GM19372 (cell line): Measurements from ENCODE around the gene GOLGA8J.
"Not testable (repeated sequence)": the region's sequence is repeated elsewhere in the genome, so short reads cannot be mapped to it uniquely, and the experiment has no call there.

Experiments used
- ATAC-seq: cut with Tn5 transposase; IDR thresholded peaks from one replicate; pipeline ENCODE4 v1.9.1; 2021; ENCODE audit warnings: mild to moderate bottlenecking, low read depth, moderate library complexity; ENCODE audit not compliant: unreplicated experiment

GOLGA8J gene

DNA sequence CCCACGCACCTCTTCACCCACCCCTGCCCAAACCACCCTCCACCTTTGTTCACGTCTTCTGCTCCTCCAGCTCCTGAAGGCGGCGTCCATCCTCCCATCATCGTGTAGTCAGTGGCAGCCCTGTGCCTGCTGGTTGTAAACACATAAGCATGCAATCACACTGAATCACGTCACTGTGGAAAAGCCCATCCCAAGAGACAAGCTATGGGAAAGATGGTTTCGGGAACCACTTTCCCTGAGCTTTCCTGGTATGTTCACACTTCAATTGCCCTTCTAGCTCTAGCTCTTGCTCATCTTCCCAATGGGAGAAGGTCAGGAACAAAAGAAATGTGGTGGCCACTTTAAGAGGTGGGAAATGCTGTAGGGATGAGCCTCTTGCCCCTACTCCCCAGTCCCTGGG lies 14.4 kb upstream of the GOLGA8J start:
- no peak for ATAC-seq

DNA sequence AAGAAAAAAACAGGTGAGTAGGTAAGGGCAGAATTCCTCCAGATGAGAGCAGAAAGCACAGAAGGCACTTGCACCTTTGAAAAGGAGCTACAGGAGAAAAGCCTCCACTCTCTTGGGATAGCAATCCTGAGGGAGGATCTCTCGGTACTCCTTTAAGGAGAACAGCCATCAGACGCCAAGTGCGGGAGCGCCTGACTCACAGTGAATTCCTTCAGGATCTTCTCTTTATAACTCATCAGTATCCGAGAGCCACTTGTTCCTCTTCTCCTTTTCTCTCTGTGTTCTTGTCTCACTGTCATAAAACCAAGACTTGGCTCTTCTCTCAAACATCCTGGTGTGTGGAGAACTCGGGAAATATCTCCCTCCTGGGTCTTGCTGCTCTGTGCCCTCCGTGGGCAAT lies 10.1 kb upstream of the GOLGA8J start:
- no peak for ATAC-seq

DNA sequence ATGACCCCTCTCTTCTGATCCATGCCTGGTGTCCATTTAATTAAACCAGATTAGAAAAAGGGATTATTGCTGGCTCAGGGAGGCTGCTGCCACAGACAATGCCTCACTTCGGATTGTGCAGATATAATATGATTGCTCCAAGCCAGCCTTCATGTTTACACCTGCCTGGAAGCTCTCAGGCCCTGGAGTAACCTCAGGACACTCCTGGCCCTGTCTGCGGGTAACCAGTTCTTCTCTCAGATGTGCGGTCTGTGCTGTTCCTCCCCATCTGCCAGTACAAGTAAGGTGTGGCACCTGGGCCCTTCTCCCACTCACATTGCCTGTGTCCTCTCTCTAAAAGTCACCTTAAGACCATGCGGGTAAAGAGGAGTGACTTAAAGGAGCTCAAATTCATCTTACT lies 8.8 kb upstream of the GOLGA8J start:
- no peak for ATAC-seq

DNA sequence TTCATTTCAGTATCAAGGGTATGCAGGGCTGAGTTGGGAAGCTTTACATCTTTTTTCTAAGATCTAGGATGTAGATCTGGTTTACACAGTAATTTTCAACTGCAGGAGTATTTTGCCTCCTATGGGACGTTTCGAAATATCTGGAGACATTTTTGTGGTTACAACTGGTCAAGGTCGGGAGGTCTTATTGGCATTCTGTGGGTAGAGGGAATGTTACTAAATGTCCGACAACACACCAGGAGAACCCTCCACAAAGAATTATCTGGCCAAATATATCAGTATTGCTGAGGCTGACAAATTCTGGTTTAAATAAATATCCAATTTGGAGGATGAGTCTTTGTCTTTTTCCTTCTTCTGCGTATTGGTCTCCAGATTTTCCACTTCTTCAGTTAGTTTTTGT lies 1.9 kb upstream of the GOLGA8J start:
- ATAC-seq, result not testable (repeated sequence)

DNA sequence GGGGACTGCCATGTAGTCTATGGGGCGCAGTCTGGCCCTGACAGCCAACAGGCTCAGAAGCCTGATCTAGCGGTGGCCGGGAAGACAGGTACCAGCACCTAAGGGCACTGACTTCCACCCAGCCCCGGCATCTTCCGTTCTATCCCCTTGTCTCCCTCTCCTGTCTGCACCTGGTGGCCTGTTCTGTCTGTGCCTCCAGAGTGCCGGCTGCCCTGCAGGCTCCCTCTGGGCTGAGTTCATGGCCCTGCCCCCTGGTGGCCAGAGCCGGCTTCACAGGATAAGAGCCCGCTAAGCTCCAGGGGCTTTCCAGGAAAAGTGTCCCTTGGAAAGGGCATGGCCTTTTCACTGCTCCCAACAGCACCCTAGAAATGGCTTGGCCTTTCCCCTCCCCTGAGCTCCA lies 15.1 kb downstream of the GOLGA8J start:
- not testable (repeated sequence) for ATAC-seq

DNA sequence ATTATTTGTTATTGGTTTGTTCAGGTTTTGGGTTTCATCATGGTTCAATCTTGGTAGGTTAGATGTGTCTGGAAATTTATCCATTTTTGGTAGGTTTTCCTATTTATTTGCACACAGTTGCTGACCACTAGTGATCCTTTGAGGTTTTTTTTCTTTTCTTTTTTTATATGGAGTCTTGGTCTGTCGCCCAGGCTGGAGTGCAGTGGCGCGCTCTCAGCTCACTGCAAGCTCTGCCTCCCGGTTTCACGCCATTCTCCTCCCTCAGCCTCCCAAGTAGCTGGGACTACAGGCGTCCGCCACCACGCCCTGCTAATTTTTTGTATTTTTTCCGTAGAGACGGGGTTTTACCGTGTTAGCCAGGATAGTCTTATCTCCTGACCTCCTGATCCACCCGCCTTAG lies 20.1 kb downstream of the GOLGA8J start:
- not testable (repeated sequence) for ATAC-seq

DNA sequence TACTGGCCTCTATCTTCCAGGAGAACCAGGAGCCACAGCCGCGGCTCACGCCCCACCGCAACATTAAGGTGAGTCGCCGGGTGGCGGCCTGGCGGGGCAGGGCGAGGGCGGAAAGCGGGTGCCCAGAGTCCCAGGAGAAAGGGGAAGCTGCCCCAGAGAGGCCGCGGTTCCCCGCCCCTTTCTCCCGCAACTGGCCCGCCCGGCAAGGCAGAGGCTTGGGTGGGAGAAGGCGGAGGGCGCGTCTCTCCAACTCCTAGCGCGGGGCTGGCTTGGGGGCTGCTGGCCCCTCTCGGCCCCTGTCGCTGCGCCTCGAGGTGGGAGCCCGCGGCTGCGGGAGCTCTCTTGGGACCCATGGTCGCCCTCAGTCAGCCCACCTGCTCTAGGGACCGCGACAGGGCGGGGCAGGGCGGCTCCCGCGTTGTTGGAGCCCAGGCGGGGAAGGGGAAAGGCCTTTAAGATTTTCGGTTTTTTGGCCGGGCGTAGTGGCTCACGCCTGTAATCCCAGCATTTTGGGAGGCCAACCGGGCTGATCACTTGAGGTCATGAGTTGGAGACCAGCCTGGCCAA lies 21.3 kb downstream of the GOLGA8J start:
- ATAC-seq, result not testable (repeated sequence)

DNA sequence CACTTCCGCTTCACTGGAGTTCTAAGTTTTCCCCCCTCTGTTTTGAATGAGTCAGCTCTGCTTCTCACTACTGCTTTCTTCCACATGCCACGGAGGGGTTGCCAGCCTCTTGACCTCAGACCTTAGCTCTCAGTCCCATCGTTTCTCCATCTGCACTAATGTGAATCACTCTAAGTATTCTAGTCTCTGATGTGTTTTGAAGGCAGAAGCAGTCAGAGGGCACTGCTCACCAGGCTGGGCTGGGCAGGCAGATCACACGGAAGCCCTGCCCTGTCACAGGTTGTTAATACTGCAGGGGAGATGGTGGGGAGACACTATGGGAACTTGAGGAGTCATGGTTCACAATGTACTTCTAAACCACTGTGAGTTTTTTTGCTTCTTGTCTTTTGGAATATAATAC lies 27.8 kb downstream of the GOLGA8J start:
- not testable (repeated sequence) for ATAC-seq

DNA sequence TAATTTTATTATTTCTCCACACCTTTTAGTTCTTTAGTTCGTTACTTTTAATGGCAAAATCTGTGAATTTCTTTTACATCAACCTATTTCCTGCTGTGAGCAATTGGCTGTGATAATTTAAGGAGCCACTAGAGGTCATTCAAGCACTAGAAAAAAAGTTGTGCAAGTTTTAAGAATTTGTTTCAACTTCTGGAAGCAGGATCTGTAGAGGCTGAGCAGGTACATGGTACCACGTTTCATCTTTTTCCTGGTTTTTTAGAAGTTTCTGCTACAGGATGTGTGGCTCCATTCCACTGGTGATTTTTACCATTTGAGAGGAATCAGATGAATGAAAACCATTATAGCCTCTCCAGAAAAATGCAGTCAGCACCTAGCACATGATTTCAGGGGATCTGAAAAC lies 47.3 kb downstream of the GOLGA8J start:
- not testable (repeated sequence) for ATAC-seq

GRCh38 chr15:30134751-30135150 lies 52.0 kb downstream of the GOLGA8J start, which contains the start of gene GOLGA8T:
TSS of gene GOLGA8T (plus strand) at chr15:30135051. CDS start at chr15:30135149, 98 bp downstream.
- ATAC-seq, result not testable (repeated sequence)
